RCC 7860 (cell line): ENCODE data around the gene TRAP1.

Experiments
- DNase-seq: peaks from one replicate; pipeline ENCODE4 v3.0.0-alpha.2; 2015; ENCODE audit warnings: low spot score
- FAIRE-seq: peaks from 2 replicates; lab custom pipeline; 2012; peaks lifted over from hg19 to GRCh38; lab: Jason Lieb, UNC

TRAP1 gene

GRCh38 chr16:3737181-3737580, 19.9 kb upstream of the TRAP1 start:
- FAIRE-seq (no peak), DNase-seq (no peak)

GRCh38 chr16:3736116-3736515, 18.8 kb upstream of the TRAP1 start:
- no peak for FAIRE-seq

GRCh38 chr16:3735541-3735940, 18.2 kb upstream of the TRAP1 start:
- no peak for FAIRE-seq

More at GRCh38 chr16:3736116-3736515, 18.8 kb upstream of the TRAP1 start:
- DNase-seq, result no peak

GRCh38 chr16:3734758-3735221, 17.5 kb upstream of the TRAP1 start:
- DNase-seq (no peak), FAIRE-seq (no peak)

More at GRCh38 chr16:3735541-3735940, 18.2 kb upstream of the TRAP1 start:
- DNase-seq, result no peak

- no peak for FAIRE-seq
- DNase-seq, result no peak
These were observed 16.9 kb upstream of the TRAP1 start for GRCh38 chr16:3734084-3734757.

GRCh38 chr16:3732171-3732570, 14.8 kb upstream of the TRAP1 start:
- DNase-seq (no peak), FAIRE-seq (no peak)

GRCh38 chr16:3731126-3731935, 14.0 kb upstream of the TRAP1 start:
- FAIRE-seq (no peak), DNase-seq (no peak)

- DNase-seq, result no peak
These were observed 13.1 kb upstream of the TRAP1 start for GRCh38 chr16:3730161-3731125.

GRCh38 chr16:3729161-3730112, 12.1 kb upstream of the TRAP1 start:
- DNase-seq, result no peak

More at GRCh38 chr16:3730161-3731125, 13.1 kb upstream of the TRAP1 start:
- no peak for FAIRE-seq

GRCh38 chr16:3728424-3729160, 11.3 kb upstream of the TRAP1 start:
- FAIRE-seq (no peak), DNase-seq (no peak)

More at GRCh38 chr16:3729161-3730112, 12.1 kb upstream of the TRAP1 start:
- FAIRE-seq, result no peak

GRCh38 chr16:3727806-3728381, 10.6 kb upstream of the TRAP1 start:
- FAIRE-seq (no peak), DNase-seq (no peak)

- no peak for DNase-seq
- no peak for FAIRE-seq
These were observed 8.8 kb upstream of the TRAP1 start for GRCh38 chr16:3726021-3726687.

GRCh38 chr16:3725276-3725675, 8.0 kb upstream of the TRAP1 start:
- DNase-seq, result no peak
- FAIRE-seq, result no peak

GRCh38 chr16:3722508-3722907, 5.2 kb upstream of the TRAP1 start:
- FAIRE-seq, result no peak
- DNase-seq, result no peak

- FAIRE-seq, result no peak
These were observed 3.1 kb upstream of the TRAP1 start for GRCh38 chr16:3720418-3720817.

GRCh38 chr16:3718628-3719027, 1.3 kb upstream of the TRAP1 start:
- FAIRE-seq, result no peak

More at GRCh38 chr16:3720418-3720817, 3.1 kb upstream of the TRAP1 start:
- DNase-seq, result no peak

GRCh38 chr16:3718019-3718391, 681 bp upstream of the TRAP1 start:
- FAIRE-seq (no peak), DNase-seq (no peak)

More at GRCh38 chr16:3718628-3719027, 1.3 kb upstream of the TRAP1 start:
- DNase-seq, result no peak

- FAIRE-seq (no peak), DNase-seq (no peak)
These were observed 491 bp downstream of the TRAP1 start for GRCh38 chr16:3716831-3717234.
